Measurements from ENCODE around the gene PPIF. TPM values are rescaled to one million over a fixed set of nuclear protein-coding genes. Genes with fewer than 3 reads are reported as not detected.

Gene PPIF
- total and polyA plus RNA-seq, 8 donors = 29.7 to 75.6 (median 31.0) TPM

DNA sequence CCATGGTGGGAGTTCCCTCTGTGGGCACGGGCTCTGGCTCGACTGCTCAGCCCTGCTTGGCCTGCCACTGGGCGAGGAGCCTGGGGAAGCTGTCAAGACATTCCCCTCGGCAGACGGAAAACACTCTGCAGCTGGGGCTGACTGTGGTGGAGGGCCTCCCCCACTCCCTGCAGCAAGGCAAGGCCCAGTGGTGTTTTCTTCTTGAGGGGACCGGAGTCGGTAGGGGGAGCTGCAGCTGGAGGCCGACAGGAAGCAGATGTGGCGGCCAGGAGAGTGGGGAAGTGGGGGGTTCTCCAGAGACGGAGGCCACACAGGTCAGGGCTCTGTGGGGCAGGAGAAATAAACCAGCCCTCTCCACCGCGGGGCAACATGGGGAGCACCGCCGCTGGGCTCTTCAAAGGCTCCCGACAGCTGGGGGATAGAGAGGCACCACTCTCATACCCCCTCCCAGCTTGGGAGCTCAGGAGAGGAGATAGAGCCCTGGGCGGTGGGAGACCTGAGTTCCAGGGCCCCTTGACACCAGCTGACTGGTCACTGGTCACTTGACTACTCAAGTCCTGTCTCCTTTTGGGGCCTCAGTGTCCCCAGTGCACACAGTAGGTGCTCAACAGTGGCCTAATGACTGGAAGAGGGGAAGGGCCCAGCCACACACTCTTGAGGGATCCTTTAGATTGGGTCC is 43.4 kb downstream of the PPIF start:
- peak; percentile 7 for ATAC-seq

DNA sequence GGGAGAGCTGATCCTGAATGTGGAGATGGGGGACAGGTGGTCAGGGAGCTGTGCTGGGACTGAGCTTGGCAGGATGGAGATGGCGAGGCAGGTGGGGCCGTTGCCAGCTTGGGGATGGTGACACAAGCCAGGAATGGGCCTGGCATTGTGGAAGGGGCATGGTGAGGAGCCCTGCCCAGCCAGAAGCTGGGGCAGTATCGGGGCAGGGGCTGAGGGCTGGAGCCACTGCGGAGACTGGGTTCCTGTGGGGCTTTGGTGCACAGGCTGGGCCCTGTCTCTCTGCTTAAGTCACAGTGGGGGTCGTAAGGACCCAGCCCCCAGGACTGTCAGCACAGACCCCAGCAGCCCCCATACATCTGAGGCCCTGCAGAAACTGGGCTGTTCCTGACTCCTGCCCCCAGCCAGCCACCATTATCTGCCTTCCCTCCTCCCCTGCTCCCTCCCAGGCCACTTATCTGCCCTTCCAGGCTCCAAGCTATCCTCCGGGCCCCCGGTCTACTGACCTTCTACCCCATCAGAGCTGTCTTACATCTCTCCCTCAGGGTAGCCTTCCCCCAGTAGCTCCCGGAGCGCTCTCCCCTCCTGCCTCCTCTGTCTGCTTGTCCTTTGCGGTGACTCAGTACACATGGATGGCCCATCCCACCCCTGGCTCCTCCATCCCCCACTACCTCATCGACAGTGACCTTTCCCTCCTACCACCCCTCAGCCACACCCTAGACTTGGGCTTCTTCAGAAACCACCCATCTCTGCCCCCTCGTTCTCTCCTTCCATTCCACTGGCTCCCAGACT is 44.2 kb downstream of the PPIF start:
- Histone ChIP-seq H3K4me1 (peaks cover 0 to 3% of the 10 kb centered on the region in 2 donors), H3K36me3 (peaks cover 0 to 21% of the 10 kb centered on the region in 2 donors), H3K27me3 (no peaks in the 10 kb centered on the region), H3K4me3 (no peak overlapping the region), H3K9me3 (no peaks in the 10 kb centered on the region), H3K27ac (no peak overlapping the region)
- ATAC-seq = no peak
- peak in 2 of 4 donors; percentile 26 to 61 for DNase-seq
- intact Hi-C loops (cut with DNase I) = no loop called here
- TF ChIP-seq, protein P1, sequence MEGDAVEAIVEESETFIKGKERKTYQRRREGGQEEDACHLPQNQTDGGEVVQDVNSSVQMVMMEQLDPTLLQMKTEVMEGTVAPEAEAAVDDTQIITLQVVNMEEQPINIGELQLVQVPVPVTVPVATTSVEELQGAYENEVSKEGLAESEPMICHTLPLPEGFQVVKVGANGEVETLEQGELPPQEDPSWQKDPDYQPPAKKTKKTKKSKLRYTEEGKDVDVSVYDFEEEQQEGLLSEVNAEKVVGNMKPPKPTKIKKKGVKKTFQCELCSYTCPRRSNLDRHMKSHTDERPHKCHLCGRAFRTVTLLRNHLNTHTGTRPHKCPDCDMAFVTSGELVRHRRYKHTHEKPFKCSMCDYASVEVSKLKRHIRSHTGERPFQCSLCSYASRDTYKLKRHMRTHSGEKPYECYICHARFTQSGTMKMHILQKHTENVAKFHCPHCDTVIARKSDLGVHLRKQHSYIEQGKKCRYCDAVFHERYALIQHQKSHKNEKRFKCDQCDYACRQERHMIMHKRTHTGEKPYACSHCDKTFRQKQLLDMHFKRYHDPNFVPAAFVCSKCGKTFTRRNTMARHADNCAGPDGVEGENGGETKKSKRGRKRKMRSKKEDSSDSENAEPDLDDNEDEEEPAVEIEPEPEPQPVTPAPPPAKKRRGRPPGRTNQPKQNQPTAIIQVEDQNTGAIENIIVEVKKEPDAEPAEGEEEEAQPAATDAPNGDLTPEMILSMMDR (IDR thresholded peaks at IDR 0.05) = no peak

More for the DNA sequence above, 43.4 kb downstream of the PPIF start:
- TF ChIP-seq, protein P1 (IDR thresholded peaks at IDR 0.05) = no peak
- Histone ChIP-seq H3K27ac (no peak overlapping the region), H3K36me3 (peaks cover 0 to 28% of the 10 kb centered on the region in 2 donors), H3K4me1 (peaks cover 0 to 3% of the 10 kb centered on the region in 2 donors), H3K4me3 (no peak overlapping the region), H3K27me3 (no peaks in the 10 kb centered on the region), H3K9me3 (no peaks in the 10 kb centered on the region)
- intact Hi-C loops (cut with DNase I) = no loop called here
- peak in 3 of 4 donors; percentile 32 to 73 (median 56) for DNase-seq

DNA sequence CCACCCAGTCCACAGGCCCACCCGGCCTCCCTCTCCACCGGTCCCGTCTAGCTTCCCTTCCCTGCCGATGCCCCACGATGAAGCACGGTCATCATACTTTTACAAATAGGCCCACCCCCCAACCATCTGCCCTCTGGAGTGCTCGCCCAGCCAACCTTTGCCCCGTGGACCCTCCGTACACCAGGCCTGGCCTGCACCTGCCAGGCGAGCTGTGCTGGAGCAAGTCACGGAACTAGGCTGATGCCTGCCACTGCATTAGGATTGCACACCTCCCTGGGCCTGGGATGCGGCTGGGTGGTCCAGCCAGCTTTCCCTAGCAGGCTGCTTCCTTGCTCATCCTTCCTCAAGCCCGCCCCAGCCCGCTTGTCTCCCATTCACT is 44.7 kb downstream of the PPIF start:
- TF ChIP-seq, protein P1 (IDR thresholded peaks at IDR 0.05) = no peak
- H3K4me1 ChIP-seq = peaks cover 0 to 8% of the 10 kb centered on the region in 2 donors
- H3K27me3 ChIP-seq = no peaks in the 10 kb centered on the region
- H3K9me3 ChIP-seq = no peaks in the 10 kb centered on the region
- ATAC-seq (no peak), DNase-seq (peak in 2 of 4 donors; percentile 32 to 46)
- no peak overlapping the region for H3K27ac ChIP-seq
- no peak overlapping the region for H3K4me3 ChIP-seq
- peaks cover 0 to 15% of the 10 kb centered on the region in 2 donors for H3K36me3 ChIP-seq
- intact Hi-C loops (cut with DNase I) = no loop called here

DNA sequence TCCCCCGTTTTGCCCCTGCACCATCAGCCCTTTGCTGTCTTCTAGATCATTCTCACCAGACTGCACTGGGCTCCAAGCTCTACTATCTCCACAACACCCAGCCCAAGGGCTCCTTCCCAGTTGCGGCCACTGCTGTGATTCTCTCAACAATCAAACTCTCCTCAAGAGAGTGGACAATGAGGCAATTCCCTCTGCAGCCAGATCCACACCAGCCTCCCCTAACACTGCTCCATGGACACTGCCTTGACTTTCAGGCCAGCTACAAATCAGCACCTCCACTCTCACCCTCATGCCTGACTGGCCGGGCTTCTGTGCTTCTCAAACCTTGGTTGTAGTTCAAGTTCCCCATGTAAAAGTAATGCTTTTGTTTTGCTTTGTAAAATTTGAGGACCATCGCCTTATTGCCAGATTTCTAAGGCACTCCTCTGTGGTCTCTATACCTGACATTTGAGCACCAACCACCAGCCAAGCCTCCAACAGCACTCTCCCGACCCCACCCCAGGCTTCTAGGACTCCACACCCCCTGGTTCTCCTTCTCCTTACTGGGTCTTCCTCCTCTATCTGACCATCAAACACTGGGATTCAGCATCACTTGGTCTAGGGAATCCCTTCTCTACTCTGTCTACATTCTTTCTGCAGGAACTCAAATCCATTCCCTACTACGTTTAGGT is 45.4 kb downstream of the PPIF start:
- H3K9me3 ChIP-seq = no peaks in the 10 kb centered on the region
- DNase-seq (peak in 1 of 4 donors; percentile 18), ATAC-seq (no peak)
- no peak overlapping the region for H3K27ac ChIP-seq
- intact Hi-C loops (cut with DNase I) = no loop called here
- H3K4me3 ChIP-seq = no peak overlapping the region
- H3K27me3 ChIP-seq = no peaks in the 10 kb centered on the region
- H3K4me1 ChIP-seq = peaks cover 4 to 14% of the 10 kb centered on the region in 2 donors
- TF ChIP-seq, protein P1 (IDR thresholded peaks at IDR 0.05) = no peak
- peaks cover 0 to 9% of the 10 kb centered on the region in 2 donors for H3K36me3 ChIP-seq
